IPS DF 4.7 (cell line): Measurements from ENCODE around the gene ATXN2L.
"Not testable (repeated sequence)": the region's sequence is repeated elsewhere in the genome, so short reads cannot be mapped to it uniquely, and the experiment has no call there.

Experiments
- DNase-seq: peaks from one replicate; pipeline ENCODE4 v3.0.0-alpha.2; 2013; ENCODE audit warnings: low spot score; ENCODE audit errors: extremely low read depth

ATXN2L gene, protein sequence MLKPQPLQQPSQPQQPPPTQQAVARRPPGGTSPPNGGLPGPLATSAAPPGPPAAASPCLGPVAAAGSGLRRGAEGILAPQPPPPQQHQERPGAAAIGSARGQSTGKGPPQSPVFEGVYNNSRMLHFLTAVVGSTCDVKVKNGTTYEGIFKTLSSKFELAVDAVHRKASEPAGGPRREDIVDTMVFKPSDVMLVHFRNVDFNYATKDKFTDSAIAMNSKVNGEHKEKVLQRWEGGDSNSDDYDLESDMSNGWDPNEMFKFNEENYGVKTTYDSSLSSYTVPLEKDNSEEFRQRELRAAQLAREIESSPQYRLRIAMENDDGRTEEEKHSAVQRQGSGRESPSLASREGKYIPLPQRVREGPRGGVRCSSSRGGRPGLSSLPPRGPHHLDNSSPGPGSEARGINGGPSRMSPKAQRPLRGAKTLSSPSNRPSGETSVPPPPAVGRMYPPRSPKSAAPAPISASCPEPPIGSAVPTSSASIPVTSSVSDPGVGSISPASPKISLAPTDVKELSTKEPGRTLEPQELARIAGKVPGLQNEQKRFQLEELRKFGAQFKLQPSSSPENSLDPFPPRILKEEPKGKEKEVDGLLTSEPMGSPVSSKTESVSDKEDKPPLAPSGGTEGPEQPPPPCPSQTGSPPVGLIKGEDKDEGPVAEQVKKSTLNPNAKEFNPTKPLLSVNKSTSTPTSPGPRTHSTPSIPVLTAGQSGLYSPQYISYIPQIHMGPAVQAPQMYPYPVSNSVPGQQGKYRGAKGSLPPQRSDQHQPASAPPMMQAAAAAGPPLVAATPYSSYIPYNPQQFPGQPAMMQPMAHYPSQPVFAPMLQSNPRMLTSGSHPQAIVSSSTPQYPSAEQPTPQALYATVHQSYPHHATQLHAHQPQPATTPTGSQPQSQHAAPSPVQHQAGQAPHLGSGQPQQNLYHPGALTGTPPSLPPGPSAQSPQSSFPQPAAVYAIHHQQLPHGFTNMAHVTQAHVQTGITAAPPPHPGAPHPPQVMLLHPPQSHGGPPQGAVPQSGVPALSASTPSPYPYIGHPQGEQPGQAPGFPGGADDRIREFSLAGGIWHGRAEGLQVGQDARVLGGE

DNA sequence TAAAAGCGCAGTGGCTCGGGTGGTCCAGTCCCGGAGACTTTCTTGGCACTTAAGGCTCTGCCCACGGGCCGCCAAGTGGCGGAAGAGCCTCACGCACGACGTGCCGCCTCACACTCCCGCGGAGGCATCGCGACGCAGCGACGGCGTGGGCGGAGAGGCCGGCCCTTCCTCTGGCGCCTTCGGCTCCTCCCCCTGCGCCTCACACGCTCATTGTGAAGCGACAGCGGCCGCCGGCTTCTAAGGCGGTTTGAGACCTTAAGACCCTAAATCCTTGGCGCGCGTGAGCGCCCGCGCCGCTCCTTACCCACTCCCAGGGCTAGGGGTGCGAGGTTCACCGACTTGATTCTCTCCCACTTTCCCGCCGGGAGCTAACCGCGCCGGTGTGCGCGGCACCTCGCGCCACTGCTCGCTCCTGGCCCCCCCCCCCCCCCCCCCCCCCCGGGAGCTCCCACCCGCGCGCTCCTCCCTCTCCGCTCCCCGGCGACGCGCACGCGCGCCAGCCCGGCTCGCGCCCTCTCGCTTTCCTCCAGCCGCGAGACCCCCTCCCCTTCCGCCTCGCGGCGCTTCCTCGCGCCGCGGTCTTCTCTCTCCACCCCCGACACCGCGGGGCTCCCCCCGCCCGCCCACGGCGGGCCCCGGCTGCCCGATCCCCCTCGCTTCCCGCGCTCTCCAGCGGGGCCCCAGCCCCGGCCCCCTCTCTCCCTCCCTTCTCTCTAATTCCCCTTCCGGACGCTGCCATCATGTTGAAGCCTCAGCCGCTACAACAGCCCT lies at the start of gene ATXN2L:
Gene ATXN2L, plus strand, starts transcription at position 480 of the 771 bp plus-strand sequence. Its CDS starts 261 bp downstream, at position 741.
- peak; percentile 74 for DNase-seq

DNA sequence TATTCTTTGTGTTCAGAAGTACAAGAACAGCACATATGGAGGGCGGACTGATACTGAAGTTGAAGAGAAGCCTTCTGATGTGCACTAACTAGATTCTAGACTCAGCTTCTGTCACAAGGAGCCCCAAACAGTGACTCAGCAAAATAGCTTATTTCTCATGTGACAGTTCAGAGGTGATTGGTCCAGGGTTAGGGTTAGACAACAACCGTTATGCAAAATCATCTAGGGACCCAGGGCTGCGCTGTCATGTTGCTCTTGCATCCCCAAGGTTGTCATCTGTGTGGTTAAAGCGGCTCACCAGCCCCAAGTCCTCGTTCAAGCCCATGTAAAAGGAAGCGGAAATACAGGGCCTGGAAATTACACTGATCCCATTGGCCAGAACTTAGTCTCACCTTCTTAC lies 41.1 kb upstream of the ATXN2L start:
- DNase-seq: not testable (repeated sequence)

DNA sequence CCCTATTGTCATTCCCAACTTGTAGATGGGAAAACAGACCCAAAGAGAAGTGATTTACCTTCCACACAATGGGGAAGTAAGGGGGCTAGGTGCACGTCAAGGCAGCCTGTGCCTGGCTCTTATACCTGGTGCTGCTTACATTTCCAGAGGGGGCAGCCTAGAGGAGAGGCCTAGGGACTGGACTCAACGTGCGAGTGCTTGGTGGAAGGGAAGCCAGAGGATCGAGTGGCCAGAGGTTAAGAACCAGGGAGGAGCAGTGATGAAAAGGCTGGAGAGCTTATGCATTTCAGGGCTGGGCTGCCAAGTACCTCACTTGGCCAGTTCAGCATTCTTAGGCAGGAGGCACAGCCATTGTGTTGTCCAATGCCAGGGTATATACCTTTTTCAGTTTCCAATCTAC lies 40.4 kb upstream of the ATXN2L start:
- not testable (repeated sequence) for DNase-seq

DNA sequence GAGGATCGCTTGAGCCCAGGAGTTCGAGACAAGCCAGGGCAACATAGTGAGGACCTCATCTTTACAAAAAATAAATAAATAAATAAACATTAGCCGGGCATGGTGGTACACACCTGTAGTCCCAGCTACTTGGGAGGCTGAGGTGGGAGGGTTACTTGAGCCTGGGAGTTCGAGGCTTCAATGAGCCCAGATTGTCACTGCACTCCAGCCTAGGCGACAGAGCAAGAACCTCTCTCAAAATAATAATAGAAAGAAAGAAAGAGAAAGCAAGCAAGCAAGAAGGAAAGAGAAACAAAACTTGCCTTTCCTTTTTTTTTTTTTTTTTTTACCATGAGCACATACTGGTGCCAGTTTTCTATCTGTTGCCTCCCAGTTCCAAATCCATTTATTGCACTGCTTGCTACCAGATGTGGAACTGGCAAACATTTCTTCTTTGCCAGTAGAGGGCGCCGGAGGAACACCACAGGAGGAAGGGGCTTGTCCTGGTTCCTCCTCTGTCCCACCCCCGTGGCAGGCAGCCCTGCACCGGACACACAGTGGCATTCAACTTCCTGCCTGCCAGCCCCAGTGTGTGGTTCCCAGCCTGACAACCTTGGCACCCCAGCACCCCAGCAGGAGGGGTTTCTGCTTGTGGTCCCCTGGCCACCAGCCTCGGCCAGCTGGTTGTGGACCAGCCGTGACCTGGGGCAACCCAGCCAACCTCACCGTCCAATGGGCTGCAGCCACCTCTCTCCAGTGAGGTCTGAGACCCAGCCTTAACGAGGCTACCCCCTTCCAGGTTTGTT lies 20.4 kb upstream of the ATXN2L start:
- not testable (repeated sequence) for DNase-seq

DNA sequence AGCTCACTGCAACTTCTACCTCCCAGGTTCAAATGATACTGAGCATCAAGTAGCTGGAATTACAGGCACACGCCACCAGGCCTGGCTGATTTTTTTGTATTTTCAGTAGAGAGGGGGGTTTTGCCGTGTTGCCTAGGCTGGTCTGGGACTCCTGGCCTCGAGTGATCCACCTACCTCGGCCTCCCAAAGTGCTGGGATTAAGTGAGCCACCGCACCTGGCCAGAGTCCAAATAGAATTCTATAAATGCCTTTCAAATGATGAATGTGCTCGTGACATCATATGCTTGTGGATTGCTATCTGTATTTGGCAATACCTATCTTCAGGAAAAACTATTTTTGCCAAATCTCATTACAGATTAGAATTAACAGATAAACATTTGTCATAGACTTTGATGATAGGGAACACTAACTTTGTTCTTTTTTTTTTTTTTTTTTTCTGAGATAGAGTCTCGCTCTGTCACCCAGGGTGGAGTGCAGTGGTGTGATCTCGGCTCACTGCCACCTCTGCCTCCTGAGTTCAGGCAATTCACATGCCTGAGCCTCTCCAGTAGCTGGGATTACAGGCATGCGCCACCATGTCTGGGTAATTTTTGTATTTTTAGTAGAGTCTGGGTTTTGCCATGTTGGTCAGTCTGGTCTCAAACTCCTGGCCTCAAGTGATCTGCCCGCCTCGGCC lies 15.2 kb upstream of the ATXN2L start:
- DNase-seq: not testable (repeated sequence)

DNA sequence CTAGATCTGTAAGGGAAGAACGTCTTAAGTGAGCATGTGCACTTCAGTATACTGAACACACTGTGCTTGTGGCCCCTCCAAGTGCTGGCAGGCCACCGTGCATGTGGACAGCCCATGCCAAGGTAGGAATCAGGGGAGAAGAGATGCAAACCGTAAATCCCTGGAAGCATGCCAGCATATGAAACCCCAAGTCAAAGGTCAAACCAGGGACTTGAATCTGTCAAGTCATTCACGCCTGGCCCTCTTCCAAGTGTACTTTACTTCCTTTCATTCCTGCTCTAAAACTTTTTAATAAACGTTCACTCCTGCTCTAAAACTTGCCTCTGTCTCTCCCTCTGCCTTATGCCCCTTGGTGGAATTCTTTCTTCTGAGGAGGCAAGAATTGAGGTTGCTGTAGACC lies 2.8 kb upstream of the ATXN2L start:
- no peak for DNase-seq

DNA sequence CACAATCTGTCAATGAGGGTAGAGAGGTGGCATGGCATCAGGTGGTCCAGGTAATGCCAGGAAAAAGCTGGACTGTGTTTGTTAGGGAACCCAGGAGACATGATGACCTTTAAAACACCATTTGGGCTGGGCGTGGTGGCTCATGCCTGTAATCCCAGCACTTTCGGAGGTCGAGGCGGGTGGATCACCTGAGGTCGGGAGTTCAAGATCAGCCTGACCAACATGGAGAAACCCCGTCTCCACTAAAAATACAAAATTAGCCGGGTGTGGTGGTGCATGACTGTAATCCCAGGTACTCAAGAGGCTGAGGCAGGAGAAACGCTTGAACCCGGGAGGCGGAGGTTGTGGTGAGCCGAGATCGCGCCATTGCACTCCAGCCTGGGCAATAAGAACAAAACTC lies 2.3 kb upstream of the ATXN2L start:
- not testable (repeated sequence) for DNase-seq

DNA sequence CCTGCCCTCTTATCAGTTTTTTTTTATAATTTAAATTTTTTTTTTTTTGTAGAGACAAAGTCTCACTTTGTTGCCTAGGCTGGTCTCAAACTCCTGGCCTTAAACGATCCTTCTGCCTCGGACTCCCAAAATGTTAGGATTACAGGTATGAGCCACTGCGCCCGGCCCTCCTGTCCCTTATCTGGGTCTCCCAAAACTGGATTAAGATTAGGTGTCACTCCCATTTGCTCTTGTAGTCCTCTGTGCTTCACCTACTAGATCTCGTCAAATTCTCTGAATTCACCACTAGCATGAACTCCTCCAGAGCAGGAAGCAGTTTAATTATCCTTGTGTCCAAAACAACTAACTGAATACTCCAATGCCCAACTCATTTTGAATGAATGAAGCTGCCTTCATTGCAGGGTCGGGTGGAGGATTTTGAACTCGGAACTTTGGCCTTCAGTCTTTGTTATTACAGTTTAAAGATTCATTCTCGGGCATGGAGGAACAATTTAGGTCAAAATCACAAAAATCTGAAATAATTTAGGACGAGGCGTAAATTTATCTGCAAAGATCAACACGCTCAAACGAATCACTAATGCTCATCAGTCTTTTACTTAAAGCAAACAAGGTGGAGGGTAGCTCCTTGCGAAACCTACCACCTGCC lies 802 bp upstream of the ATXN2L start:
- no peak for DNase-seq

DNA sequence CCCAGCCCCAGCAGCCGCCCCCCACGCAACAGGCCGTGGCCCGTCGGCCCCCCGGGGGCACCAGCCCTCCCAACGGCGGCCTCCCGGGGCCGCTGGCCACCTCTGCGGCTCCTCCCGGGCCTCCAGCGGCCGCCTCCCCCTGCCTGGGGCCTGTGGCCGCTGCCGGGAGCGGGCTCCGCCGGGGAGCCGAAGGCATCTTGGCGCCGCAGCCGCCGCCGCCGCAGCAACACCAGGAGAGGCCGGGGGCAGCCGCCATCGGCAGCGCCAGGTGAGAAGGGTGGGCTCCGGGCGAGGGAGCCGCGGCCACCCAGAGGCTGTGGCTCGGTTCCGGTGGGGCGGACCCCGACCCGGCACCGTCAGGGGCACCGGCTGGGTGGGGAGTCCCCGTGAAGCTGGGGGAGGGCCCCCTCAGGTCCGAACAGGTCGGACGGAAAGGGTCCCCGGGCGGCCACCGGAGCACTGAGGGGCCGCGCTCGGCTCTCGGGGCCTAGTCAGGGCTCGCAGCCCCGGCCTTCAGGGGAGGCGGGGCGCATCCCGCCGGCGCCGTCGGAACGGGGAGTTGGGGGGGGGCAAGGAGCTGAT lies 583 bp downstream of the ATXN2L start:
- no peak for DNase-seq

DNA sequence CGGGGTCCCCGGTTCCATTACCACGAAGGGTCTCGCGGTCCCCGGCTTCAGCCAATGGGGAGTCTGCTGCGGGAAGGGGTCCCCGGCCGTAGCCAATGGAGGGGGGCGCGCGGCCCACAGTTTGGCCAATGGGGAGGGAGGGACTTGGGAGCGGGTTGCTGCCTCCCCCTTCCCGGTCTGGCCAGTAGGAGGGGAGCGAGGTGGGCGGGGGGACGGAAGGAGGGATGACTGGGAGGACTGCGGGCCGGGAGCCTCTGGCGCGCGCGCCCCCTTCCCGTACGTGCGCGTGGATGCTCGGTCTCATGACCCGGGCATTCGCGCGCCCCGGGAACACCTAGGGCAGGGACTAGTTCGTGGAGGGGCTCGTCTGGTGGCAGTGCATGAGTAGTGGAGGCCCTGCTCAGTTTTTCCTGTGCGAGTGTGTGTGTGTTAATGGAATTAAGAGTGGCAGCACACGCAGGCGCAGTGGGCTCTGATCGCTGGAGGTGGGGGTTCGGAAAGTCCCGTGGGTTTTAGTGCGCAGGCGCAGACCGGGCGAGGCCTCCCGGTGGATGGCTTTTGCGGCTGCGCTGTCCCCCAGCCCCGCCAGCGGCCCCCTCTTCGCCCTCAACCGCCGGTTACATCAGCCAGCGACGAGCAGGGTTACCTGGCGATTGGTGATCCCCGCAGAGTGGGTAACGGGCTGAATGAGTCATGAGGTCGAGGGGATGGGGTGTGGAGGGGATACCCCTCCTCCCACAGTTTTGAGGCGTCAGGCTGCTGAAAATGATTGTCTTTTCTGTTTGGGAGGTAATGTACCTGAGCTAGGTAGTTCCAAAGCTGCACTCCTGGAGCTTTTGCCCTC lies 1.3 kb downstream of the ATXN2L start:
- no peak for DNase-seq

DNA sequence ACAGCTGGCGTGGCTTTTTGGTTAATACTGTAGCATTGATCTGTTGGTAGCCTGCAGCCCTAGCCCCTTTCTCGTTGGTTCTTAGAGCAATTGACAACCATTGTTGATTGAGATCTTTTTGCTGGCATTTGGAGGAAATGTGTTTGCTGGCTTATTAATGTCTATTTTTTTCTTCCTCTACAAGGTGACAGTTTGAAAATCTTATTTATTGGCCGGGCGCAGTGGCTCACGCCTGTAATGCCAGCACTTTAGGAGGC lies 1.8 kb downstream of the ATXN2L start:
- DNase-seq: no peak

DNA sequence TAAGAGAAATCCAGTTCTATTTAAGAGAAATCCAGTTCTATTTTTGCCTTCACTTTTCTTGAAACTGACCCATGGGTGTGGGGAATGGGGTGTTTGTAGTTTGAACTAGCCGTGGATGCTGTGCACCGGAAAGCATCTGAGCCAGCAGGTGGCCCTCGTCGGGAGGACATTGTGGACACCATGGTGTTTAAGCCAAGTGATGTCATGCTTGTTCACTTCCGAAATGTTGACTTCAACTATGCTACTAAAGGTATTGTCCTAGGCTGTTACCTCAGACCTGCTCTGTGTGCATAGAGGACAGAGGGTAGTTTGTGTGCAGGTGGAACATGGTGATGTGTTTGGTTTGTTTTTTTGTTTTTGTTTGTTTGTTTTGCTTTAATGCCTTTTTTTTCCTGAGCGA lies 3.3 kb downstream of the ATXN2L start:
- DNase-seq: no peak

DNA sequence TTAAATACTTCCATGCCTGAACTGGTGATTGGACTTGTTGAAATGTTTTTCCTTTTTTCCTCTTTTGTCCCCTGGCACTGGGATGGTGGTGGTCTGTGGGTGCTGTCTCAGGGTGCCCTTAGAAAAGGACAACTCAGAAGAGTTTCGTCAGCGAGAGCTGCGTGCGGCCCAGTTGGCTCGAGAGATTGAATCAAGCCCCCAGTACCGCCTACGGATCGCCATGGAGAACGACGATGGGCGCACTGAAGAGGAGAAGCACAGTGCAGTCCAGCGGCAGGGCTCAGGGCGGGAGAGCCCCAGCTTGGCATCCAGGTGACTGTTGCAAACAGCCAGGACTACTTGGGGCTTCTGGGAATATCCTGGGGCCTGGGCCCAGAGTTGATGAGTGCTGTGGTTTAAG lies 6.9 kb downstream of the ATXN2L start:
- no peak for DNase-seq

DNA sequence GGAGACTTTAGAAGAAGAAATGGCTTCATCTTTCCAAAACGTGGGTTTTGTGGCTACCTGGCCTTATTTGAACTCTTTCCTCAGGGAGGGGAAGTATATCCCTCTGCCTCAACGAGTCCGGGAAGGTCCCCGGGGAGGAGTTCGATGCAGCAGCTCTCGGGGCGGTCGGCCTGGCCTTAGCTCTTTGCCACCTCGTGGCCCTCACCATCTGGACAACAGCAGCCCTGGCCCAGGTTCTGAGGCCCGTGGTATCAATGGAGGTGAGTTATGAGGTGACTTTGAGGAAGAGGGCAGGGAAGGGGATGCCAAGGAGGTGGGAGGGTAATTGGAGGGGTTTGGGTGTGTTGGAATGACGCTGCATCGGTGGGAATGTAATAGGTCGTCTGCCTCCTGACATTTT lies 7.7 kb downstream of the ATXN2L start:
- DNase-seq: no peak

DNA sequence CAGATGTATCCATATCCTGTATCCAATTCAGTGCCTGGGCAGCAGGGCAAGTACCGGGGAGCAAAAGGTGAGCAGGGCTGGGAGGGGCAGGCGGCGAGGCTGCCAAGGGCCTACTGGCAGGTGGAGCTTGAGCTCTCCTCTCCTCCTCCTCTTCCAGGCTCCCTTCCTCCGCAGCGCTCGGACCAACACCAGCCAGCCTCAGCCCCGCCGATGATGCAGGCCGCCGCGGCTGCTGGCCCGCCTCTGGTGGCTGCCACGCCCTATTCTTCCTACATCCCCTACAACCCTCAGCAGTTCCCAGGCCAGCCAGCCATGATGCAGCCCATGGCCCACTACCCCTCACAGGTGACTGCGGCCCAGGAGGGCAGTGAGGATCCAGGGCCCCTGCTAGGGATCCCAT lies 11.6 kb downstream of the ATXN2L start:
- no peak for DNase-seq

DNA sequence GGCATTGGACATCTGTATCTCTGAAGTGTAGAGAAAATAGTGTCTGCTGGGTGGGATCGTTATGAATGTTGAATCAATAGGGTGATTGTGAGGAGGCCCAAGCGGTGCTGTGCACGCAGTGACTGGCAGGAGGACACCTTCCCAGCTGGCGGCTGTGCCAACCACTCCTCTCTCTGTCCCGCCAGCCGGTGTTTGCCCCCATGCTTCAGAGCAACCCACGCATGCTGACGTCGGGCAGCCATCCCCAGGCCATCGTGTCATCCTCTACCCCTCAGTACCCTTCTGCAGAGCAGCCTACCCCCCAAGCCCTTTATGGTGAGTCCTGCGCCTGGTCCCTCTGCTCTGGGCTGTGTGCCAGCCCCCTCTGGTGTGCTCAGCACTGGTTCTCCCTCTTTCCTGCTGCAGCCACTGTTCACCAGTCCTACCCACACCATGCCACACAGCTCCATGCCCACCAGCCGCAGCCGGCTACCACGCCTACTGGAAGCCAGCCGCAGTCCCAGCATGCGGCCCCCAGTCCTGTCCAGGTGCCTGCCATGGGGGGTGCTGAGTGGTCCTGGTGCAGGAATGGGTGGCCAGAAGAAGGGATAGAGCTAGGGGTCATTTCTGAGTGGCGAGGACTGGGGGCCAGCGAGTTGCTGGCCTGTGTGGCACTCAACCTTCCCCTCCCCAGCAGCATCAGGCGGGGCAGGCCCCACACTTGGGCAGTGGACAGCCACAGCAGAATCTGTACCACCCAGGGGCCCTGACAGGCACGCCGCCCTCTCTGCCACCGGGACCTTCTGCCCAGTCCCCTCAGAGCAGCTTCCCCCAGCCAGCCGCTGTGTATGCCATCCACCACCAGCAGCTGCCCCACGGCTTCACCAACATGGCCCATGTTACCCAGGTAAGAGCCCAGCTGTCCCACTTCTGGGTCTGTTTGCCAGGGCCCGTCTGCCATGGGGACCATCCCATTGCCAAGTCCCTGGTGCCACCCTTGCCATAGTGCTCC lies 12.4 kb downstream of the ATXN2L start:
- no peak for DNase-seq
